COR-L47 (cell line): ENCODE data around the gene RIPOR2.
A peak's percentile ranks its signal among the peaks of the same experiment; 100 is the strongest.

Source experiments
- DNase-seq: peaks from one replicate; lab custom pipeline; 2025; lab: John Stamatoyannopoulos, UW

Gene RIPOR2, protein sequence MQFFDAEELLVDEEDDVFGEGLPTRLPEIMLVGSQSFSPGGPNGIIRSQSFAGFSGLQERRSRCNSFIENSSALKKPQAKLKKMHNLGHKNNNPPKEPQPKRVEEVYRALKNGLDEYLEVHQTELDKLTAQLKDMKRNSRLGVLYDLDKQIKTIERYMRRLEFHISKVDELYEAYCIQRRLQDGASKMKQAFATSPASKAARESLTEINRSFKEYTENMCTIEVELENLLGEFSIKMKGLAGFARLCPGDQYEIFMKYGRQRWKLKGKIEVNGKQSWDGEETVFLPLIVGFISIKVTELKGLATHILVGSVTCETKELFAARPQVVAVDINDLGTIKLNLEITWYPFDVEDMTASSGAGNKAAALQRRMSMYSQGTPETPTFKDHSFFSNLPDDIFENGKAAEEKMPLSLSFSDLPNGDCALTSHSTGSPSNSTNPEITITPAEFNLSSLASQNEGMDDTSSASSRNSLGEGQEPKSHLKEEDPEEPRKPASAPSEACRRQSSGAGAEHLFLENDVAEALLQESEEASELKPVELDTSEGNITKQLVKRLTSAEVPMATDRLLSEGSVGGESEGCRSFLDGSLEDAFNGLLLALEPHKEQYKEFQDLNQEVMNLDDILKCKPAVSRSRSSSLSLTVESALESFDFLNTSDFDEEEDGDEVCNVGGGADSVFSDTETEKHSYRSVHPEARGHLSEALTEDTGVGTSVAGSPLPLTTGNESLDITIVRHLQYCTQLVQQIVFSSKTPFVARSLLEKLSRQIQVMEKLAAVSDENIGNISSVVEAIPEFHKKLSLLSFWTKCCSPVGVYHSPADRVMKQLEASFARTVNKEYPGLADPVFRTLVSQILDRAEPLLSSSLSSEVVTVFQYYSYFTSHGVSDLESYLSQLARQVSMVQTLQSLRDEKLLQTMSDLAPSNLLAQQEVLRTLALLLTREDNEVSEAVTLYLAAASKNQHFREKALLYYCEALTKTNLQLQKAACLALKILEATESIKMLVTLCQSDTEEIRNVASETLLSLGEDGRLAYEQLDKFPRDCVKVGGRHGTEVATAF

DNA sequence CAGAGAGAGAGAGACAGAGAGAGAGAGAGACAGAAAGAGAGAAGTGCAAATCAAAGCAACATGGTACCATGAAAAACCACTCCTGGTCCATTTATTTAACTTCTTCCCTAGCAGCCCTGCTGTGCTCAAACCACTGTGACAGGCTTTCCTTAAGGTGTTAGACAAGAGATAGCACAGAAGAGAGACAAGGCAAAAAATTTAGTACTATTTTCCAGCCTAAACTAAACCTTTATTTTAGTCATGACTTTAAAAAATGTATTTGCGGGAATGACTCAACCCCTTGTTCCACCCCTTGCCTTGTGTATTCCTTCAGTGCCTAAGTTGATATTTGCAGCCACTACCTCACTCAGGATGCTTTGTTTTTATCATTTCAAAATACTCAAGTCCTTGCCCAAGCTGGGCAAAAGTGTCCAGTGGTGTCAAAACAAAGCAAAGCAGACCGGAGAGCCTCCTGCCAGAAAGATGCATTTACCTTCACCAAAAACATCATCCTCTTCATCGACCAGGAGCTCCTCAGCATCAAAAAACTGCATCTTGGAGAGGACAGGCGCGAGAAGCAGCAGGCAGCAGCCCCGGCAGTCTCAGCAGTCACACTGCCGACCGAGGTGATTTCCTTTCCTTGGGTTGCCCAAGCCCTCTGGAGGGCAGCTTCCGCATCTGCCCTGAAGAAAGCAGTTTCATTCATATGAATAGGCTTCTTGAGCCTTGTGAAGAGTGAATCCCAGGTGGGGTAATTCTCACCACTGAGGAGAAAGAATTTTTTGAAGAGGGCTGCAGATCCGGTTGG lies at the start of gene RIPOR2:
Gene RIPOR2 (minus strand): TSS at position 595 of the 787 bp plus-strand sequence. CDS start 62 bp downstream, at position 533.
- no peak for DNase-seq

DNA sequence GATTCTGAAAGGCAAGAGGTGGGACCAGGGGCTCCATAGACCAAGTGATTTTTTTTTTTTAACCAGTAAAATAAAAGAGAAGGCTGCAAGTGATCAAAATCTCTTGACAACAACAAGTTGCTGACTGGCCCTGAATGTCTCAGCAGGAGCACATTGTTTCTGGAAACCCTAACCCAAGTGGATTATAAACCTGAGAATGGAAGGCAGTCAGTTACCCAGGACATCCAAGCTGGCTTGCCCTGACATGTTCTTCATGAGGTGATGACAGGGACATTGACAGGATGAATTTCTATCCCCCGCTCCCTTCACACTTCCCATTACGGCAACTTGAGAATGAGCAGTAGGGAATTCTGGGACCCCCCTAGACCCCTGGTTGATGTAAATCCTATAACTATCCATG lies 49.6 kb upstream of the RIPOR2 start:
- peak; percentile 31 for DNase-seq

DNA sequence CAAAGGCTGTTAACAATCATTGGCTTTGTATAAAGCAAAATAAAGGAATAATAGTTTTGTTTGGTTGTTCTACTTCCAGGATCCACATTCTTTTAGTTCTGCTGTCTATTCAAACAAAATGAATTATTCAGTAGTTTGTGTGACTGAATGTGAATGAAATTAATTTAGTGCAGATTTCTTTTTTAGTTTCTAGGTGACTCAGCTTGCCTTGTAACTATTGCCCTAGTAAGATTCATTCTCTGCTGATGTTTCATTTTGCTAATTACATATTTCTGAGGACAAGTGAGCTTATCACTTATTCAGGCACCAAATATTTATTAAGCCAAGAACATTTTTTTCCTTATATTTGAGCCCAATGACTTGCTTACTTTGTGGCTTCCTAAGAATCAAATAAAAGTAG lies 46.5 kb upstream of the RIPOR2 start:
- no peak for DNase-seq

DNA sequence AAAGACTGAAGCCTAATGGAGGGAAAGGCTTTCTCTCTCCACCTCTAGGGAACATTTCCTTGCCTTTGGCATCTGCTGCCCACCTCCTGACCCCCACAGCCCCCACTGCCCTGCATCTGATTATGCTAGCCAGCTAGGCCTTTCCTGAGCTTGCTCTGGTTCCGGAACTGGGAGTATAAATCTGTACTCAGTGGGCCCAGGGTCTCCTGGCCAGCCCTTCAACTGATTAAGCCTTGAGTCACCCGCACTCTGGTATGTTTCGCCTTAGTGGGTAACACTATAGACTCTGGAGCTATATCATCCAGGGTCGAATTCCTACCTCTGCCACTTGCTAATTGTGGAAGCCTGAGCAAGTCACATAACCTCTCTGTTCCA lies 45.6 kb upstream of the RIPOR2 start:
- no peak for DNase-seq

GRCh38 chr6:24980507-24981385 lies 45.0 kb upstream of the RIPOR2 start:
- peak; percentile 60 for DNase-seq

GRCh38 chr6:24979176-24979575 lies 43.4 kb upstream of the RIPOR2 start:
- DNase-seq, result no peak

DNA sequence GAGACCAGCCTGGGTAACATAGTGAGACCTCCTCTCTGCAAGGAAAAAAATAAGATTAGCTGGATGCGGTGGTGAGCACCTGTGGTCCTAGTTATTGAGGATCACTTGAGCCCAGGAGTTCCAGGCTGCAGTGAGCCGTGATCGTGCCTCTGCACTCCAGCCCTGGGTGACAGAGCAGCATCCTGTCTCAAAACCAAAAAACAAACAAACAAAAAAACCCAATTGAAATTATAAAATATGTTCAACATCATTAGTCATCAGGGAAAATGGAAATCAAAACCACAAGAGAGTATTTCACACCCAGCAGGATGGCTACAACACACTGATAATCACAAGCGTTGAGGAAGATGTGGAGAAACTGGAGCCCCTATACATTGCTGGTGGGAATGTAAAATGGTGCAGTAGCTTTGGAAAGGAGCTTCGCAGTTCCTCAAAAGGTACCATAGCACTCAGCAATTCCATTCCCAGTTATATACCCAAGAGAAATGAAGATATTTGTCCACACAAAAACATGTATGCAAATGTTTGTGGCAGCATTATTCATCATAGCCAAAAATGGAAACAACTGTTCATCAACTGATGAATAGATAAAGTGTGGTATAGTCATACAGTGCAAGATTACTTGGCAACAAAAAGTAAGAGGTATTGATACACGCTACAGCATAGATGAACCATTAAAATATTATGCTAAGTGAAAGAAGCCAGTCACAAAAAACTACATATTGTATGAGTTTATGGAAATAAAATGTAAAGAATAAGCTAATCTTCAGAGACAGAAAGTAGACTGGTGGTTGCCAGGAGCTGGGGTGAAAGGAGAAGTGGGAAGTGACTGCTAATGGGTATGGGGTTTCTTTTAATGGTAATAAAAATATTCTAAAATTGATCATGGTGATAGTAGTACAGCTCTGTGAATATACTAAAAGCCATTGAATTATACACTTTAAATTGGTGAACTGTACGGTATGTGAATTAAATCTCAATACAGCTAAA lies 38.7 kb upstream of the RIPOR2 start:
- DNase-seq, result no peak

GRCh38 chr6:24972311-24972958 lies 36.7 kb upstream of the RIPOR2 start:
- DNase-seq, result no peak

DNA sequence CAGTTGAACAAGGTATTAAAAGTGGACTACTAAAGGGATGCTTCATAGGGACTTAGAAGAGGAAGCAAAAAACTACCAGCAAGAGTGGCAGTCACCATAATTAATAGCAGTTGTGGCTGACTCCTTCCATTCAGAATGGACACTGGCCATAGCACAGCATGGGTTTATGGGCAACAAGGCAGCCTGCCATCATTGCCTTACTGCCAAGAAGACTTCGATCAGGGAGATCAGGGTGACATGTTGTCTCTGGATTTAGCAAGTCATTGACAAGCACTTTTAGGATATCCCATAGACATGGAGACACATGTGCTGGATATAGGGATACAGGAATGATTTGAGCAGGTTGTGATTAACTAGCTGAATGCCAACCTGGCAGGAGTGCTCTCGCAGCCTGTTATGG lies 35.3 kb upstream of the RIPOR2 start:
- no peak for DNase-seq

- DNase-seq, result no peak
Observed at GRCh38 chr6:24969343-24969860, 33.6 kb upstream of the RIPOR2 start.

GRCh38 chr6:24968783-24969182 lies 33.0 kb upstream of the RIPOR2 start:
- DNase-seq, result no peak

GRCh38 chr6:24967211-24967610 lies 31.5 kb upstream of the RIPOR2 start:
- no peak for DNase-seq

DNA sequence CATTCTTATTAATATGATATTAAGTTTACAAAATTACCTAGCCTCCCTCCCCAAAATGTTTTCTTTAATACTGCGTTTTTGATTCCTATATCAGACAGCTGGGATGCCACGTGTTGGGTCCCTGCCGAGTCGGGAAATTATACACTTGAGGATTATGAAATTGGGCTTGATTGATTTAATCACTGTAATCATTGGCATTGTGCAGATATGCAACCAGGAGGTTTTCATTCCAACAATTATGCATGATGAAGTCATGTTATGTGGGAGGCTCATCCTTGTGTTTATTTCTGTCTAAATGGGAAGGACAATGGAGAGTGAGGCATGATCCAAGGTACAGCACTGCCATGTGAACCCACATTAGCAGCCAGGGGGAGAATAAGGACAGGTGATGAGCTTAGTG lies 30.6 kb upstream of the RIPOR2 start:
- peak; percentile 85 for DNase-seq

DNA sequence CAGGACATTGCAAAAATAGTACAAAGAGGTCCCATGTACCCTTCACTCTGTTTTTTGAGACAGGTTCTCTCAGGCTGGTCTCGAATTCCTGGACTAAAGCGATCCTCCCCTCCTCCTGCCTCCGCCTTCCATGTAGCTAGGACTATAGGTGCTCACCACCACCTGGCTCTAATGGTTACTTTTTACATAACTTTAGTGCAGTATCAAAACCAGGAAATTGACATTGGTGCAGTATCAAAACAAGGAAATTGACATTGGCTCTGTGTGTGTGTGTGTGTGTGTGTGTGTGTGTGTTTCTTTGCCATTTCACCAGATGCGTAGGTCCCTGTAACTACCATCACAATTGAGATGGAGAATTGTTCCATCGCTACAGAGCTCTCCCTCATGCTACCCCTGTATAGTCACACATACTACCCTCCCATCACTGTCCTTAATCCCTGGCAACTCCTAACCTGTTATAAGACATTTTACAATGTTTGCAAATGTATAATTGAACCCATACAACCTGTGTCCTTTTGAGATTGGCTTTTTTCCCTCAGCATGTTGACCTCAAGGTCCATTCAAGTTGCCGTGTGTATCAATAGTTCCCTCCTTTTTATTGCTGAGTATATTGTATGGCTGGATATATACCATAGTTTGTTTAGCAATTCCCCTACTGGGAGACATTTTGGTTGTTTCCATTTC lies 28.3 kb upstream of the RIPOR2 start:
- no peak for DNase-seq

DNA sequence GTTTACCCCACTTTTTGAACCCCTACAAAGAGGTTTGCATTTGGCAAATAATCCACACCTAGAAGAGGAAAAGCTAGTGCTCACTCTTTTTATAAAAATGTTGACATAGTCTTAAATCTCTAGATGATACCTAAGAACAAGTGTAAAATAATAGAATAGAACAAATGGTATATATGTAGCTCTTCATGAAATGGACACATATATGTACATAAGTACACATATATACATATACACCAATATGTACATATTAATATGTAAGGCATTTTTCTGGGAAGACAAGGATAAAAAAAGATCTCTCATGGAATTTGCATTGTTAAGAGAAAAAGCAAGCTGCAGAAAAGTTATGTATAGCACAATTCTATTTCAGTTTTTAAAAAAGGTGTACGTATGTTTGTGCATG lies 27.6 kb upstream of the RIPOR2 start:
- DNase-seq, result no peak

DNA sequence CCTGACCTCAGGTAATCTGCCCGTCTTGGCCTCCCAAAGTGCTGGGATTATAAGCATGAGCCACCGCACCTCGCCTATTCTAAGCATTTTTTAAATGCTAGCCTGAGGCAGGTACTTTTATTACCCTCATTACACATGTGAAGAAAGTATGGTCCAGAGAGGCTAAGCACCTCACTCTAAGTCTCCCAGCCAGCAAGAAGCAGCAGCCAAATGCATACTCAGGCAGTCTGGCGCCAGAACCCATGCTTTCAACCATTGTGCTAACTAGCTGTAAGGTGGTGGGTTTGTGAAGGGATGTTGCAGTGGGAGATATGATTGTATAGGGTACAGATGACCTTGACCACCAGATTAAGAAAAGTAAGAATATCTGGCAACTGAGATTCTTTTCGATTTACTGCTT lies 26.1 kb upstream of the RIPOR2 start:
- no peak for DNase-seq

DNA sequence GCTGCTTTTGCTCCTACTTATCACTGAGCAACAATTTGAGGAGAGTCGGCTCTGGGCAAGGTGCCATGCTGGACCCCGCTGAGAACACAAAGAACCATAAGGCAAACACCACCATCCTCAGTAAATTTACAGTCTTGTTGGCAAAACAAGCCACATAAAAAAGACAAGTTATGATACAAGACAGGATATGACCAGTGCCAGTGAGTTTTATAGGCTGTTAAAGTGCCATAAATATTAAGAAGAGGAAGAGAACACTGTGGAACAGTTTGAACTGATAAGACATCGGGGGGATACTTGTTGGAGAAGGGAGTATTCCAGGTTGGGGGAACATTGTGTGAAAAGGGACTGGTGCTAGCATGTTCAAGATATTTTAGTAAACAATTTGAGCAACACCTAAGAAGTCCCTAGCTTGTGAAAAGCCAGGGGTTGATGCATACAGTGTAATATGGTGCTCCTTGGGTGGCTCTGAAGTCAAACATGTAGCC lies 25.3 kb upstream of the RIPOR2 start:
- peak; percentile 79 for DNase-seq

DNA sequence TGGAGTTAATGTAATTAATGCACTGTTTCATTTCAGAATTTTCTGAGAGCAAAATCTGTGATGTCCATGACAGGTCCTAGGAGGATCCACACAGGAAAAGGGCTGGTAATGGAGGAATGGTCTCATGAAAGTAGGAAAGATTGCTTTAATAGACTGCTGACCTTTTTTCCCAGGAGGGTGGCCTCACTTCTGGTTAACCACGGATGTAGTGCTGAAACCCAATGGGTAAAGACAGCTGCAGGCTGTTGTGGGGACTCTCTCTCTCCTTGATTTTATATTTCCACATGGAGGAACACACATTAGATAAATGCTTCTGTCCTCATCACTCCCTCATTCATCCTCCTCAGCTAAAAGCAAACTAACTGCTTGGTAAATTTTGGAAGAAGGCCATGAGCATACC lies 23.6 kb upstream of the RIPOR2 start:
- DNase-seq, result no peak
